HG02840 (cell line): ENCODE measurements around the gene HOXA6.

Experiments used
- ATAC-seq: cut with Tn5 transposase; IDR thresholded peaks from one replicate; pipeline ENCODE4 v1.9.1; 2021; ENCODE audit warnings: mild to moderate bottlenecking, moderate library complexity, moderate number of reproducible peaks; ENCODE audit not compliant: unreplicated experiment, low FRiP score

The HOXA6 gene

DNA sequence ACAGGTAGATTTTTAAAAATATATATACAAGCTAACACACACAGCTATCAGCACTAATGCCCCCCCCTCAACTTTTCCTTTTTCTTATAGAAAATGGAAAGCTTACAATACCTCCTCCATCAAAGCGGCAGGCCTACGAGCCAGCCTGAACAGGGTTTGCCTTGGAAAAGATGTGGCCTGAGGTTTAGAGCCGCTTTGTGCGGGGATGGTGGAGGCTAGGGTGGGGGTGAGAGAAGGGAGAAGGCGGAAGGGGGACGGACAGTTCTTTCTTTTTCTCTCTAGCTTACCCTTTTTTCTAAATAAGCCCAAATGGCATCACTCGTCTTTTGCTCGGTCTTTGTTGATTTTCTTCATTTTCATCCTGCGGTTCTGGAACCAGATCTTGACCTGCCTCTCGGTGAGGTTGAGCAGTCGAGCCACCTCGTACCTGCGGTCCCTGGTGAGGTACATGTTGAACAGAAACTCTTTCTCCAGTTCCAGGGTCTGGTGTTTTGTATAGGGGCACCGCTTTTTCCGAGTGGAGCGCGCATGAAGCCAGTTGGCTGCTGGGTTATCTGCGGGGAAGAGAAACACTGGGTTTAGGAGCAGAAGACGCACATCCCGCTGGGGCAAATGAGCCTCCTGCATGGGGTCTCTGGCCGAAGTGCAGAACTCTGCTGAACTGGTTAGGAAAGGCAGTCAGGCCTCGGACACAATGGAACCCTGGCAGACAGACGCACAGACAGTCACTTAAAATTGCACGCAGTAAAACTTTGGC lies 15.9 kb upstream of the HOXA6 start:
- no peak for ATAC-seq

- ATAC-seq: no peak
These were observed 15.2 kb upstream of the HOXA6 start for GRCh38 chr7:27162561-27163287.

GRCh38 chr7:27161721-27162560 lies 14.4 kb upstream of the HOXA6 start:
- ATAC-seq: no peak

GRCh38 chr7:27161214-27161720 lies 13.7 kb upstream of the HOXA6 start:
- ATAC-seq: no peak

DNA sequence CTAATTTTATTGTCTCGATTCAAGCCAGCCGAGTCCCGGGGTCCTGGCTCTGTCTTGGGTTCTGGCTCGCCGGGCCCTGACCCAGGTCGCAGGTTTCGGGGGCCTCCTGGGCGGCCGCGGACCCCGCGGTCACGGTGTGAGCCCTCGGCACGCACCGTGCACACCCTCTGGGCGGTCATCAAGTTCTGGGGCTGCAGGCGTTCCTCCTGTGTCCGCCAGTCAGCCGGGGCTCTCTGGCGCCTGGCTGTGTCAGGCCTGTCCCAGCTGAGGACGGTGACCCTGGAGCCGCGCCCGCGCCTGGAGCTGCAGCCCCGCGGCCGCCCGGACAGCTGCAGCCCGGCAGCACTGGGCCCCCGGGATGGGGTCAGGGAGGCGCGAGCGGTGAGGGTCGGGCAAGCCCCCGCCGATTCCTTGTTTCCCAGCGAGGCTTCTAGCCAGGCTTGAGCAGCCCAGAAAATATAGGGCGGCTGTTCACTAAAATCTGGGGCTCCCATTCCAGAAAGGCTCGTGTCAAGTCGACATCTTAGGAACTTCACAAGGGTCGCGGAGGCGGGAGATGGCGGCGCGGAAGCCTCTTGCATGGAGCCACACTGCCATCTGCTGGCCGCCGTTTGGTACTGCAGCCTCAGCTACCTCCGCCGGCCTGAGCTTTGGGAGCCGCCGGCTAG lies 13.1 kb upstream of the HOXA6 start:
- ATAC-seq: peak; percentile 68

- ATAC-seq: no peak
These were observed 12.6 kb upstream of the HOXA6 start for GRCh38 chr7:27160145-27160545.

- ATAC-seq: no peak
These were observed 11.9 kb upstream of the HOXA6 start for GRCh38 chr7:27159266-27160144.

GRCh38 chr7:27158436-27159265 lies 11.1 kb upstream of the HOXA6 start:
- no peak for ATAC-seq

DNA sequence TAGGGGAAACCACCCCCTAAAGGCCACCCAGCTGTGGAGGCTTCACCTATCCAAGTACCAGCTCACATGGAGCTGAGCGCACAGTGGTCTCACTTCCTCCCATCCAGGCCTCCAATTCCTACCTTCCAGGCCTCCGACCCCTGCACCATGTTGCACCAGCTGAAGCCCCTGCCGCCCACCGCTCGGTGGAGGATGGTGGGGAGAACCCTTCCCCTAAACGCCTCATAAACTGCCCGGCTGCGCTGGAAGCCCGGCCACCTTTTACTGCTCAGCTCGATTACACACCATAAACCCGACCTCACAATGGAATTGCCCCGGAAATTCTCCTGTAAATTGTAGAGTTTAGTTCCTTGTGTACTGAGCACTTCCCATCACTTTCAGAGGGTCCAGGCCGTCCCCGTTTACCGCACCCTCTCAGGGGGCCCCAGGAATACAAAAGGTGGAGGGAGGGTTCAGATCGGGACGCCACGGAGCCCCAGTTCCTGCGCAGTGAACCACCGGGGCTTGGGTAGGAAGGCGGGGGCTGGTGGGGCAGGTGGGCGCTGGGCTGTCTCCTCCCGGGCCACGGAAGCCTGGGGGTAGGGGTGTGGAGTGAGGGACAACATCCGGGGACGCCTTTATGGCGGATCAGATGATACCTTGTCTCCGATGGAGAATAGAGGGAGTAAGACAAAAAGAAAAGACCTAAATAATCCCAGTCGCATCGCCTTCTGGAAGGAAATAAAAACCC lies 10.3 kb upstream of the HOXA6 start:
- no peak for ATAC-seq

GRCh38 chr7:27156916-27157701 lies 9.5 kb upstream of the HOXA6 start:
- no peak for ATAC-seq

- no peak for ATAC-seq
These were observed 8.9 kb upstream of the HOXA6 start, which contains the start of gene HOXA7 for GRCh38 chr7:27156508-27156898. TSS of gene HOXA7 (minus strand) at chr7:27156675. CDS start at chr7:27156545, 130 bp downstream.

- ATAC-seq: no peak
These were observed 8.4 kb upstream of the HOXA6 start for GRCh38 chr7:27155816-27156507.

GRCh38 chr7:27154901-27155815 lies 7.6 kb upstream of the HOXA6 start:
- ATAC-seq: no peak

DNA sequence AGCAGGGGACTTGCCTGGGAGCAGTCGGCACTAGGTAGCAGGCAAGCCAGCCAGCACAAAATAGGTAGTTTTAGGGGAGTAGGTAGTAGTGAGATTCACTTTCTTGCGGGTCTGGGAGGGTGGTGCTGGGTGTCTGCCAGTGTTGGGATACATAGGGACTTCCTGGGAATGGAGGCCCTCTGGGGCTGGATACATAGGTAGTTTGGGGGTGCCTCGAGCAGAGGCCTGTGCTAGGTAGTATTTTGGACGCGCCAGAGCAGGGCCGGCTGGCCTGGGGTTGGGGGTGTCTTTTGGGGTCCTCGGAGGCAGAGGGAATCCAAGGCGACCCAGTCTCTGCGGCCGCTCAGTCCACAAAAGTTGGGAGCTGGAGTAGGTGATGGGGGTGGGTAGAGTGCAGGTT lies 6.8 kb upstream of the HOXA6 start:
- ATAC-seq: no peak

DNA sequence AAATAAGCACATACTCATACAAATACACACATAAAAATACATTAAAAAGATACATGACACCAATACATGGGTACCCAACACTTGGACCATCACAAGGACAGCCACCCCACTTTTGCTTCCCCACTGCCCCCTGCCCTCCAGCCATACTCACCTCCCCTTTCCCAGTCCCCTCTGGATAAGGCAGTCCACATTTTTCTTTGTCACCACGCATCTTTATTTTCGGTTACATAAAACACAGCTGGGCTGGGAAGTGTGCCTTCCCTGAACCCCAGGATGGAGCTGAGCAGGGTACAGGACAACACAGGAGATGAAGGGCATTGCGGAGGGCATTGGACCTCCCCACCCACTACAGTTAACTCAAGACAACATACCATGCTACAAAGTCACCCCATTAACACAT lies 6.0 kb upstream of the HOXA6 start:
- no peak for ATAC-seq
